DMS53 (cell line): ENCODE measurements around the gene KAZN.

ENCODE experiments used
- DNase-seq: peaks from one replicate; lab custom pipeline; 2025; lab: John Stamatoyannopoulos, UW

The KAZN gene

DNA sequence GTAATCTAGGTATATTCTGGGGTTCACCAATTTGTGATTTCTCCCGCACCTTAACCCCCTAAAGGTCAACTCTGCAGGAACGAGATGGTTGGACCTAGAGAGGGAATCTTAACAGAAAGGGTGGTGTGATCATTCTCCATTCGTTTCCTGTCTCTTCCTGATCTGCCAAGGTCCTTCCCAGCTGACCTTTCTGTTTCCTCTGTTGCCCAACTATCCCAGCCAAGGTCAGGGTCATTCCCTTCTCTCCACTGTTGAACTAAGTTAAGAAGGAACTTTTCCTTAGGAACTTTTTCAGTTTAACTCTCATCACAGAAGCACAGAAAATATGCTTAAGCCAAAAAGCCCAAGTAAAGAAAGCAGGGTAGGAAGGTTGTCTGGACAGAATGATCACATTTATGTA, 49.3 kb downstream of the KAZN start:
- DNase-seq, result no peak

DNA sequence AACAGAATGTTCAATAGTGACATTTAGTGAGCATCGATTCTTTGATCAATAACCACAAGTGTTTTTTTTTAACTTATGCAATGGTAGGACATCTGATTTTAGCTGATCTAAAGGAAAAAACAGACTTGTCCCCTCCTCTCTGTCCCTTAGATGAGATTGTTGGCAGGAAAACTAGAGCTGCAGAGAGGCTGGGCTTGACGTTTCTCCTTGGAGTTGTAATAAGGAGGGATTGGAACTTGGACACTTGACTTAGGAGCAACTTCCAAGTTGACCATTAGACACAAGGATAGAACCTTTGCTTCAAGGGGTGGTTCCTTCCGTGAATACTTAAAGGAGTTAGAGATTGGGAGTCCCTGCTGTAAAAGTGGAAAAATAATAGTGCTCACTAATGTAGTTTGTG, 49.9 kb downstream of the KAZN start:
- no peak for DNase-seq

DNA sequence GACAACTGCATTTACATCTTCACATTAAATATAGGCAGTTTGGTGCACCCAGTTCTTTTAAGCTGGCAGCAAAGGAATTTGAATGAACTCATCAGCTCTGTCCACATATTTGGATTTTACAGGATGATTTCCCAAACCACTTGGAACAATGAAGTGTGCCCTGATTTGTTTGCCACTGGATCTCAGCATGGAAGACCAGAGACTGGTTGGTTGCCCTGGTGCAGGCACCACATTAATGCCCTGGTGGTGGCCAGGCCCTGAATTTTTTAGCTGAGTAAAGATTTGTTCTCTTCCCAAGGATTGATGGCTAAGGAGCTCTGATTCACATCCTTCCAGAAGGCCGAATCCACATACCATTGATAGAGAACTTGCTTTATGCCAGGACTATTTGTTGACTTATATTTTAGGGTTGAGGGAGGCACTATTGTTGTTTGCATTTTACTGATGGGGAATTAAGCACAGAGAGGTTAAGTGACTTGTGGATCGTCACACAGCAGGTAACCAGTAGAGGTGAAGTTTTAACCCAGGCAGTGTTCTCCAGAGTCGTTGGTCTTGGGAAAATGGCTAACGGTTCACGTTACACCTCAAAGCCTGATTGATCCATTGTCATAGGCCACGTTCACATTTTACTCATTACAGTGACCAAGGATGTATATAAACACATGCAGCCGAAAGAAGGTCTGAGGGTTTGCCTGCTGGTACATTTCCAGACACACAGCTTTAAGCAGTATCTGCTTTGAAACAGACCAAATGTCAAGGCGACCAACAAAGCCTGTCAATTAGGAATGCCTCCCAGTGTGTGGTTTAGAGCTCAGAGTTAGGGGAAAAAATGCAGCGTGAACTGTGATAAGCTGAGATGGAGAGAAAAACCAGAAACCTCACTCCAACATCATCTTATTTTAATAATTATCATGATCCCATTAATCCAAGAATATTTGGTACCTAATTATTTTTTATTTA, 50.7 kb downstream of the KAZN start:
- DNase-seq, result no peak

GRCh38 chr1:14649976-14650375, 51.5 kb downstream of the KAZN start:
- no peak for DNase-seq

DNA sequence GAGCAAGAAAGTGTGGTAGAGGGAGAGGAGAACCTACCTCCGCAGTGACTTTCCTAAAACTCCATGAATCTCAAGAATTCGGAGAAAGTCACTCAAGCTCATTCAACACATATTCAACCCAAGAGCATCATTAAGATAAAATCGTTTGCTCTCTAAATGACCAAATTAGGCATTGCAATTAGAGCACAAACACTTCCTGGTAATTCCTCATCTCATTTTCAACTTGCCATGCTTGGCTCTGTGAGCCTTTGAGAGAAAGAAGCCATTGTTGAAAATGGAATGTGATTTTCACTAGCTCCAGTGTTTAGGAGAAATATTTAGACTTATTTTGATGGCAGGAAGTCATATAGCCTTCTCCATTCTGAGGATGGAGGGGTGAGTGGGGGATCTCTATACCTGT, 52.5 kb downstream of the KAZN start:
- DNase-seq, result no peak

GRCh38 chr1:14652840-14653239, 54.4 kb downstream of the KAZN start:
- DNase-seq, result no peak

DNA sequence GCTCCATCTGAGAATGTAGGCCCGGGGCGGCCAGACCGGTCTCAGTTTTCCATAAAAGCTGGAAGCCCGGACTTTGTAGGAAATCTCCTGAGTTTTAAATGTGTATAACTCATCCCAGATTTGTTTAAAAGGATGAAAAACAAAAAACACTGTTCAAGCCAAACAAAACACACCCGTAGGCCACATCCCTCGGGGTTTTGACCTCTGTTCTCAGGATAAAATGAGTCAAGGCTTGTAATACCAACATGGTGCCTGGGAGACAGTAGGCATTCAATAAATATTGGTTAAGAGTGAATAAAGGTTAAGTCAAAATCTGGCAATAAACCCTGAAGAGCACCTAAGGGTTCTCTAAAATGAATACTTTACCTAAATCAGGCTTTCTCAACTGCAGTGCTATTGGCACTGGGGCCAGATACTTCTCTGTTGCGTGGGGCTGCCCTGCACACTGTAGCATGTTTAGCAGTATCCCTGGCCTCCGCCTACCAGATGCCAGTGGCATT, 55.0 kb downstream of the KAZN start:
- DNase-seq, result no peak

DNA sequence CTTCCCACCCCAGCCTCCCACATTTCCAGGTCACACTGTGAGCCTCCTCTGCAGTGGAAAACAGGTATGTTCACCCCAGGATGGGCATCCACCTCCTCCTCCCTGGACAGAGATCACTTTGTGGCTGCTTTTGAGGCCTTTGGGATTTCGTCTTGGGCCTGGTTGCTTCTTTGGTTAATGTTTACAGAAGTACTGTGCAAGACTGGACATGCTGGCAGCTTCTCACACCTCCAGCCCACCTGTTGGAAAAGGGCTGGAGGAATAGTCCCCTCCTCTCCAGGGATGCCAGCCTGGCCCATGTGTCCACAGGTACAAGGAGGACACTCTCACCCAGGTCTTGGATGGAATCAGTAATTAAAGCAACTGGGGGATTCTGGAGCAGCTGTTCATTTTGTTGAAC, 56.1 kb downstream of the KAZN start:
- DNase-seq, result no peak

- DNase-seq, result no peak
Measured at GRCh38 chr1:14655385-14655784, 56.9 kb downstream of the KAZN start.

- no peak for DNase-seq
Measured at GRCh38 chr1:14656384-14656937, 58.0 kb downstream of the KAZN start.

- DNase-seq, result no peak
Measured at GRCh38 chr1:14658642-14659041, 60.2 kb downstream of the KAZN start.

- no peak for DNase-seq
Measured at GRCh38 chr1:14659913-14660312, 61.4 kb downstream of the KAZN start.

- peak; percentile 3 for DNase-seq
Measured at GRCh38 chr1:14660801-14661200, 62.3 kb downstream of the KAZN start.

GRCh38 chr1:14661222-14661621, 62.7 kb downstream of the KAZN start:
- no peak for DNase-seq

DNA sequence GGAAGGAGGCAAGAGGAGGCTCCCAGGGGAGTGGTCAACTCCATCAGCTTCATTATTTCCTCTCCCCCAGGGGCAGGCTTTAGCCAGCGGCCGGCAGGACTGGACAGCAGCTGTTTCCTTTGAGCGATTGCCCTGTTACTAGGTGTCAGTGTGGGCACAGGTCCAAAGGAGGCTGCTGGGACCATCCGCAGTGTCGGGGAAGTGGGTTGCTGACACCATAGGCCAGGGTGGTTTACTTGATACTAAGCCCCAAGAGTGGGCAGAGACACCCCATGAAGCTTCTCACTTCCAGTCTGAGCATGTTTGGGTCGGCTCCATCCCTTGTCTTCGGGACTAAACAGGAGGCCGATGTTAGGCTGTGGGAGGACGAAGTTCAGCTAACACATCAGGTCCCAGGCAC, 63.6 kb downstream of the KAZN start:
- DNase-seq, result no peak

GRCh38 chr1:14663773-14664172, 65.3 kb downstream of the KAZN start:
- DNase-seq, result no peak

GRCh38 chr1:14666373-14666772, 67.9 kb downstream of the KAZN start:
- no peak for DNase-seq

- no peak for DNase-seq
Measured at GRCh38 chr1:14666962-14667650, 68.6 kb downstream of the KAZN start.

GRCh38 chr1:14667651-14667984, 69.1 kb downstream of the KAZN start:
- DNase-seq, result no peak

DNA sequence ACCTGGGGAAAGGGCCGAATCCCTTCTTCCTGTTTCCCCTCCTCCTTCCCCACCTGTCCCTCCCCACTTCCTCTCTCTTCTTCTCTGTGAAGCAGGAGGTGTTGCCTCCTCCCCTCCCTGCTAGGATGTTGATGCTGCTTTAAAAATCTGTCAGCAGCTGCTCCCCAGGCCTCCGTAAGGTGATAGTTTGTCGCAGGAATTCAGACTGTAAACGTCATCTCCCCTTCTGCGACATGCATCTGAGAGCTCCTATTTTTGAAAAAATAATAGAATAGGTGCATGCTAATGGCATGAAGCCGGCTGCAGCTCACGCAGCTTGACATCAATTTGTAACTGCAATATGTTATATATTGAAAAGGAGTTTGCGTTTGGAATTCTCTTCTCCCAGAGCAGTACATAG, 70.1 kb downstream of the KAZN start:
- DNase-seq, result no peak

DNA sequence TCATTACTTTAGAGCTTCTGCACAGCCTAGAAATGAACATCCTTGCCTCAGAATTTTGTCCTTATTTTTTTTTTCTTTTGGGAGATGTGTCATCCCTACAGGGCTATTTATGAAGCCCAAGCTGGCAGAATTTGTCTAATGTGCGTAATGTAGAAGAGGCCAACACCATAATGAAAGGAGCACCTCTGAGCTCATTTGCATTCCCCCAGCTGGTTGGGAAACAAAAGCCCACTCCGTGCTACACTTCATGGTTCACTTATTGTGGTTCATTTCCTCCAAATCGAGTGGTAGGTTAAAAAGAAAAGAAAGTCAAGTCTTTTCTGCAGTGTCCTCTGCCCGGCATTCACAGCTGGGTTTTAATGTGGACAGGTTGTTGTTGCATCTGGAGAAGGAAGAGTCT, 73.5 kb downstream of the KAZN start:
- no peak for DNase-seq

GRCh38 chr1:14674030-14674429, 75.5 kb downstream of the KAZN start:
- no peak for DNase-seq

DNA sequence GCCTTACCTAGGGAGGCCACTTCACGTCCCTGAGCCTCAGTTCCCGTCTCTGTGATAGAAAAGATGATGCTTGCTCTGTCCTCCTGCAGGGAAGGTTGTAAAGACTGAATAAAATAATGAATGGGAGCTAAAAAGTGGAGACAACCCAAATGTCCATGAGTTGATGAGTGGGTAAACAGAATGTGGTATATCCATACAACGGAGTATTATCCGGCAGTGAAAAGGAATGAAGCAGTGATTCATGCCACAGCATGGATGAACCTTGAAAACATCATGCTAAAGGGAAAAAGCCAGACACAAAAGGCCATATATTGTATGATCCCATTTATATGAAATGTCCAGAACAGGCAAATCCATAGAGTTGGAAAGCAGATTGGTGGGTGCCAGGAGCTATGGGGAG, 77.9 kb downstream of the KAZN start:
- no peak for DNase-seq
